ENCODE measurements around the gene ERBB4.
"Not testable (repeated sequence)": the region's sequence is repeated elsewhere in the genome, so short reads cannot be mapped to it uniquely, and the experiment has no call there.

The ERBB4 gene

GRCh38 chr2:212254339-212254738 lies 284.3 kb downstream of the ERBB4 start:
- no peak for TF ChIP-seq CTCF (conservative IDR thresholded peaks at IDR 0.05)
- no peak overlapping the region for H3K27ac ChIP-seq

- TF ChIP-seq CTCF (conservative IDR thresholded peaks at IDR 0.05): peak; percentile 64
- H3K27ac ChIP-seq: no peak overlapping the region
These were observed 289.2 kb downstream of the ERBB4 start for GRCh38 chr2:212249451-212249850.

GRCh38 chr2:212245880-212246279 lies 292.7 kb downstream of the ERBB4 start:
- no peak for TF ChIP-seq CTCF (conservative IDR thresholded peaks at IDR 0.05)
- H3K27ac ChIP-seq: no peak overlapping the region

- H3K27ac ChIP-seq: no peak overlapping the region
- no peak for TF ChIP-seq CTCF (conservative IDR thresholded peaks at IDR 0.05)
These were observed 295.9 kb downstream of the ERBB4 start for GRCh38 chr2:212242724-212243123.

GRCh38 chr2:212238152-212238551 lies 300.4 kb downstream of the ERBB4 start:
- H3K27ac ChIP-seq: not testable (repeated sequence)

GRCh38 chr2:212237350-212238095 lies 301.1 kb downstream of the ERBB4 start:
- H3K27ac ChIP-seq: no peak overlapping the region
- TF ChIP-seq CTCF (conservative IDR thresholded peaks at IDR 0.05): no peak

- TF ChIP-seq CTCF (conservative IDR thresholded peaks at IDR 0.05): no peak
- H3K27ac ChIP-seq: no peak overlapping the region
These were observed 309.8 kb downstream of the ERBB4 start for GRCh38 chr2:212228743-212229171.

GRCh38 chr2:212227755-212228154 lies 310.8 kb downstream of the ERBB4 start:
- no peak overlapping the region for H3K27ac ChIP-seq
- TF ChIP-seq CTCF (conservative IDR thresholded peaks at IDR 0.05): no peak

Data from VCaP (cell line).